Measurements from ENCODE around the gene KSR2. TPM values are rescaled to one million over a fixed set of nuclear protein-coding genes. Genes with fewer than 3 reads are reported as not detected.

The KSR2 gene
- total RNA-seq, 1 experiment from 2014 or later = 1.3 TPM

- no peaks in the 10 kb centered on the region for H3K36me3 Mint-ChIP-seq (ENCODE audit: insufficient read depth in 1 of 3, low read depth in 3 of 3)
- no peaks in the 10 kb centered on the region for H3K4me1 ChIP-seq (ENCODE audit: insufficient read depth, low read length)
Observed at GRCh38 chr12:117738233-117738632, 230.6 kb downstream of the KSR2 start.

More at GRCh38 chr12:117738233-117738632, 230.6 kb downstream of the KSR2 start:
- H3K23me2 ChIP-seq (ENCODE audit: insufficient read length, low read depth, low read length, poor library complexity, severe bottlenecking) = no peaks in the 10 kb centered on the region
- peaks cover 3 to 4% of the 10 kb centered on the region in 2 experiments; a peak in 3 of 4 replicates for H3K4me1 Mint-ChIP-seq
- no peak for DNase-seq
- no peak overlapping the region for H2AFZ ChIP-seq (ENCODE audit: low read length)
- H2BK12ac ChIP-seq (ENCODE audit: insufficient read length, low read depth, low read length) = no peak overlapping the region
- no peaks in the 10 kb centered on the region for H4K20me1 ChIP-seq (ENCODE audit: control insufficient read depth, insufficient read depth, insufficient read length)
- H3K23ac ChIP-seq (ENCODE audit: insufficient read length, low read depth, low read length) = no peak overlapping the region
- H3K79me2 ChIP-seq (ENCODE audit: insufficient read depth, low read length) = no peaks in the 10 kb centered on the region
- no peak overlapping the region for H2BK15ac ChIP-seq (ENCODE audit: low read depth, low read length)
- H4K5ac ChIP-seq (ENCODE audit: insufficient read length, low read depth, low read length) = no peak overlapping the region
- no peaks in the 10 kb centered on the region for H3K9me3 ChIP-seq (ENCODE audit: control insufficient read depth, low read depth, low read length)
- H3K4ac ChIP-seq (ENCODE audit: low read depth, low read length) = no peak overlapping the region
- H3K27me3 ChIP-seq (ENCODE audit: insufficient read depth, low read length) = no peaks in the 10 kb centered on the region
- no peak overlapping the region for H3K9ac ChIP-seq (ENCODE audit: extremely low read depth, insufficient read length, low read length)
- no peak overlapping the region for H3K56ac ChIP-seq (ENCODE audit: insufficient read length, low read depth, low read length)
- H3K18ac ChIP-seq (ENCODE audit: insufficient read length, low read depth, low read length) = no peak overlapping the region
- no peak overlapping the region for H3T11ph ChIP-seq (ENCODE audit: low read length)
- TF ChIP-seq CTCF (conservative IDR thresholded peaks at IDR 0.05) = no peak
- no peak overlapping the region for H2BK20ac ChIP-seq (ENCODE audit: low read depth, low read length, poor library complexity, severe bottlenecking)
- no peak overlapping the region for H3K4me3 Mint-ChIP-seq
- H4K8ac ChIP-seq (replicated peaks; ENCODE audit: insufficient read length, low read depth, low read length) = no peak overlapping the region
- no peak overlapping the region for H3K27ac Mint-ChIP-seq
- no peaks in the 10 kb centered on the region for H3K9me3 Mint-ChIP-seq
- H3K14ac ChIP-seq (ENCODE audit: insufficient read depth, low read length) = no peak overlapping the region
- no peak overlapping the region for H4K91ac ChIP-seq (ENCODE audit: insufficient read length, low read depth, low read length)
- no CpG with 5 or more reads among the region's 6 CpGs for WGBS (ENCODE audit: extremely low coverage, insufficient read length, low lambda C conversion rate)
- no peak overlapping the region for H3K4me2 ChIP-seq (ENCODE audit: insufficient read depth, insufficient read length, low read length)
- no peaks in the 10 kb centered on the region for H3K79me1 ChIP-seq (ENCODE audit: insufficient read depth, low read depth, low read length, poor library complexity, severe bottlenecking)
- no peak overlapping the region for H2BK5ac ChIP-seq (ENCODE audit: insufficient read length, low read length)
- H2BK120ac ChIP-seq (ENCODE audit: low read depth, low read length, poor library complexity, severe bottlenecking) = no peak overlapping the region
- H2AK5ac ChIP-seq (ENCODE audit: insufficient read length, low read length) = no peak overlapping the region
- 0 out of 2 replicates have a peak, but pooled peaks cover 2% of the 10 kb centered on the region for H3K27me3 Mint-ChIP-seq (ENCODE audit: low read depth)
- no peak overlapping the region for H3K27ac ChIP-seq (ENCODE audit: insufficient read length, low read depth, low read length)

Data from H9 (cell line).